GM23338 (cell line): ENCODE results near the gene SOWAHC. TPM values are rescaled to one million over a fixed set of nuclear protein-coding genes. Genes with fewer than 3 reads are reported as not detected.

Experiments
- ATAC-seq: fragments of 200-7000 bp; cut with Tn5 transposase; 3 replicates; pipeline ENCODE4 v1.9.1; 2020
- DNase-seq: peaks from one replicate; pipeline ENCODE4 v3.0.0-alpha.2; 2015; ENCODE audit warnings: low spot score
- H2AFZ ChIP-seq: fragments of 200-600 bp; sonication (generic); 2 replicates; pipeline ENCODE4 v1.8.0; 2016; ENCODE audit warnings: antibody characterized with exemption, mild to moderate bottlenecking, moderate library complexity
- H3F3A ChIP-seq: fragments of 200-600 bp; sonication (generic); replicated peaks from 2 replicates; pipeline ENCODE4 v1.8.0; 2017; ENCODE audit warnings: antibody characterized with exemption, mixed run types, low read depth
- H3K27ac ChIP-seq: fragments of 200-600 bp; sonication (generic); 2 replicates; pipeline ENCODE4 v1.6.1; 2016; ENCODE audit warnings: low read depth
- H3K27me3 ChIP-seq: fragments of 200-600 bp; sonication (generic); 2 replicates; pipeline ENCODE4 v1.8.0; 2016; ENCODE audit warnings: mild to moderate bottlenecking, mixed run types, moderate library complexity; ENCODE audit not compliant: insufficient read depth
- H3K36me3 ChIP-seq: fragments of 200-600 bp; sonication (generic); 2 replicates; pipeline ENCODE4 v1.8.0; 2016; ENCODE audit warnings: mild to moderate bottlenecking; ENCODE audit not compliant: insufficient read depth
- H3K4me1 ChIP-seq: fragments of 200-600 bp; sonication (generic); 2 replicates; pipeline ENCODE4 v1.8.0; 2016; ENCODE audit warnings: mild to moderate bottlenecking, moderate library complexity; ENCODE audit not compliant: insufficient read depth
- H3K4me2 ChIP-seq: fragments of 200-600 bp; sonication (generic); 2 replicates; pipeline ENCODE4 v1.7.1; 2017; ENCODE audit warnings: mixed run types
- H3K4me3 ChIP-seq: fragments of 200-600 bp; sonication (generic); 2 replicates; pipeline ENCODE4 v1.6.1; 2016; ENCODE audit warnings: mixed run types
- H3K79me2 ChIP-seq: fragments of 200-600 bp; sonication (generic); replicated peaks from 2 replicates; pipeline ENCODE4 v1.8.0; 2017; ENCODE audit warnings: mild to moderate bottlenecking; ENCODE audit not compliant: insufficient read depth
- H3K9me2 ChIP-seq: fragments of 200-600 bp; sonication (generic); 2 replicates; pipeline ENCODE4 v1.8.0; 2017; ENCODE audit not compliant: insufficient read depth
- H4K20me1 ChIP-seq: fragments of 200-600 bp; sonication (generic); replicated peaks from 2 replicates; pipeline ENCODE4 v1.8.0; 2017; ENCODE audit warnings: mild to moderate bottlenecking; ENCODE audit not compliant: insufficient read depth
- H3K27ac Mint-ChIP-seq: 2 replicates; pipeline ENCODE4 v1.8.0; 2020; ENCODE audit warnings: inconsistent platforms, mild to moderate bottlenecking, moderate library complexity, mixed read lengths
- H3K27me3 Mint-ChIP-seq: 3 replicates; pipeline ENCODE4 v1.8.0; 2022; ENCODE audit warnings: low read depth, mild to moderate bottlenecking, moderate library complexity, mixed read lengths, inconsistent platforms; ENCODE audit not compliant: insufficient read depth, poor library complexity
- H3K36me3 Mint-ChIP-seq: 3 replicates; pipeline ENCODE4 v1.8.0; 2021; ENCODE audit warnings: low read depth, mild to moderate bottlenecking, inconsistent platforms, moderate library complexity, mixed read lengths
- H3K4me1 Mint-ChIP-seq: 3 replicates; pipeline ENCODE4 v1.8.0; 2020; ENCODE audit warnings: mild to moderate bottlenecking, inconsistent platforms, mixed read lengths
- H3K4me3 Mint-ChIP-seq: 3 replicates; pipeline ENCODE4 v1.8.0; 2021; ENCODE audit warnings: moderate library complexity, mild to moderate bottlenecking, inconsistent platforms, mixed read lengths
- H3K9me3 Mint-ChIP-seq: 3 replicates; pipeline ENCODE4 v1.8.0; 2020; ENCODE audit warnings: moderate library complexity, mild to moderate bottlenecking, inconsistent platforms, mixed read lengths
- CREB1 ChIP-seq: fragments of 250-450 bp; sonication (Bioruptor Pico); IDR thresholded peaks from 2 replicates; pipeline ENCODE4 v1.5.0; 2020; ENCODE audit warnings: low read depth, mild to moderate bottlenecking, moderate library complexity
- EZH2phosphoT487 ChIP-seq: fragments of 200-600 bp; sonication (generic); IDR thresholded peaks from one replicate; pipeline ENCODE4 v1.8.1; 2018; ENCODE audit warnings: antibody characterized with exemption; ENCODE audit not compliant: unreplicated experiment
- JUNB ChIP-seq: IDR thresholded peaks from one replicate; pipeline ENCODE4 v1.6.1; 2016; ENCODE audit warnings: antibody characterized with exemption; ENCODE audit not compliant: unreplicated experiment
- ZNF331 ChIP-seq: fragments of 250-450 bp; sonication (Bioruptor Pico); IDR thresholded peaks from 2 replicates; pipeline ENCODE4 v1.5.0; 2020; ENCODE audit warnings: low read depth, mild to moderate bottlenecking, moderate library complexity
- polyA plus RNA-seq: library from polyadenylated mRNA; unstranded; fragments of >200 nt; fragmentation: Nextera tagmentation; extraction: Ambion mirVana; gene quantifications from 2 replicates; pipeline ENCODE4 v1.2.1, GENCODE V29; 2016
- total RNA-seq: library from RNA; depleted of rRNA; stranded (reverse); fragments of >200 nt; shearing (Covaris generic); gene quantifications from 2 replicates; pipeline ENCODE4 v1.2.3, GENCODE V29; 2014
- TF ChIP-seq, protein P1 (sequence below), 2 experiments: fragments of 200-600 bp in 1 of 2; sonication (generic) in 1 of 2; conservative IDR thresholded peaks; 2 replicates each; pipeline versions ENCODE4 v1.5.1 to v1.6.1; 2016 to 2017; ENCODE audit warnings: antibody characterized with exemption in 2 of 2, low read depth in 2 of 2, mild to moderate bottlenecking in 2 of 2, moderate library complexity in 1 of 2
- TF ChIP-seq, protein P2 (sequence below): IDR thresholded peaks from one replicate; pipeline ENCODE4 v1.6.1; 2018; ENCODE audit warnings: antibody characterized with exemption; ENCODE audit not compliant: unreplicated experiment

SOWAHC gene
- total and polyA plus RNA-seq, 2 experiments from 2014 or later: 7.4 to 26.3 TPM

DNA sequence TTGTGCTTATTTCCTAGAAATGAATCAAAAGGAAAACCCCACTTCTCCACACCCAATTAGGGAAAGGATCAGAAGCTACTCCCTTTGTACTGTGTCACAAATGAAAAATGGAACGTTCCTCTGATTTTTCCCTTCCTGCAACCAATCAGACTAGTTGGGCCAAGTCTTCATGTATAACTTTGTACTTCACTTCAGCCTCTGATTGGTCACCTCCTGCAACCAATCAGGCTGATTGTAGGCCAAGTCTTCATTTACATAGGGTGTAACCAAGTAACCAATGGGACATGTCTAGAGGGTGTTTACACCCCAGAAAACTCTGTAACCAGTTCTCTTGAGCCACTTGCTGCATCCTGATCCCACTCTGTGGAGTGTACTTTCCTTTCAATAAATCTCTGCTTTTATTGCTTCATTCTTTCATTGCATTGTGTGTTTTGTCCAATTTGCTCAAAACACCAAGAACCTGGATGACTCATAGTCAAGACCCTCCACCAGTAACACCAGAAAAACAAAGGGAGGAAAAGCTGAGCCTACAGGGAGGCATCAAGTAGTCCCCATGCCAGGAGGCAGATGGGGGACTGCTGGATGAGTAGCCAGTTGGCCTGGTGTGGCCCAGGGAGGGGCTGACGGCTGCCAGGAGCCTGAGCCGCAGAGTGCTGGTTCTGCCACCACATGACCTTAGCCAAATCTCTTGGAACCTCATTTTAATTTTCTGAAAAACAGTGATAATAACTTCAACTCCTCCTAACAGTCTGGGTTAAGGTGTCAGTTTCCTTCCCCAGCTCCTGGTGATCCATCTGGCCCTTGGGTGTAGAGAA lies 46.1 kb downstream of the SOWAHC start:
- Histone ChIP-seq H3K4me1 (peaks cover 7% of the 10 kb centered on the region; the same call in 1 of the 2 replicates), H3K4me2 (no peak overlapping the region), H3K27me3 (no peaks in the 10 kb centered on the region), H3K4me3 (no peak overlapping the region), H3K36me3 (no peaks in the 10 kb centered on the region), H3K27ac (no peak overlapping the region), H3K9me2 (peaks cover 4% of the 10 kb centered on the region; the same call in 1 of the 2 replicates), H2AFZ (0 out of 2 replicates have a peak overlapping the region, but pooled peaks have one; percentile 78), H3F3A (no peaks in the 10 kb centered on the region), H4K20me1 (no peaks in the 10 kb centered on the region), H3K79me2 (no peaks in the 10 kb centered on the region)
- H3K27me3 Mint-ChIP-seq: peaks cover under 1% of the 10 kb centered on the region
- H3K27ac Mint-ChIP-seq: no peak overlapping the region
- DNase-seq (no peak), ATAC-seq (peak; percentile 30; the same call in 2 of the 3 replicates)
- TF ChIP-seq JUNB (no peak), EZH2phosphoT487 (no peak), CREB1 (no peak), ZNF331 (CRISPR knock-in tag) (no peak)
- H3K9me3 Mint-ChIP-seq: no peaks in the 10 kb centered on the region
- no peaks in the 10 kb centered on the region for H3K36me3 Mint-ChIP-seq
- peaks cover 10% of the 10 kb centered on the region for H3K4me1 Mint-ChIP-seq
- no peak overlapping the region for H3K4me3 Mint-ChIP-seq

DNA sequence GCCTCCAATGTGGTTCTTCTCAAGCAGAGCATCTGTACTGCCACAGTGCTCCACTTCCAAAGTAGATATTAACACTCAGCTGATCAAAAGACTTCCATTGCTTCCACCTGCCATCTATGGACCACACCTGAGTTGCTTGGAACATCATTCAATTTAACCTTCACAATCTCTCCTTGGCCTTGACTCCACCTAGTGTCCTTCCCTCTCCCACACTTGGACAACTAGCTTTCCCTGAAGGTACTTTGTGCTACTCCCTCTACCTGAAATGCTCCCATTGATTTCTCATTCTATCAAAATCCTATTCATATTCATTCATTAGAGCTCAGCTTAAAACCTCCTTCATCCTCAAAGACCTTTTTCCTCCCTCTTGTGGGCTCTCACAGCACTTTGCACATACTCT lies 48.7 kb downstream of the SOWAHC start:
- peaks cover 10% of the 10 kb centered on the region for H3K4me1 Mint-ChIP-seq
- no peak overlapping the region for H3K4me3 Mint-ChIP-seq
- Histone ChIP-seq H3K36me3 (no peaks in the 10 kb centered on the region), H3K27me3 (no peaks in the 10 kb centered on the region), H3F3A (no peaks in the 10 kb centered on the region), H2AFZ (no peak overlapping the region), H3K79me2 (no peaks in the 10 kb centered on the region), H3K27ac (no peak overlapping the region), H3K9me2 (peaks cover 4% of the 10 kb centered on the region; the same call in 1 of the 2 replicates), H3K4me1 (peaks cover 7% of the 10 kb centered on the region; the same call in 1 of the 2 replicates), H3K4me2 (no peak overlapping the region), H3K4me3 (no peak overlapping the region), H4K20me1 (no peaks in the 10 kb centered on the region)
- TF ChIP-seq JUNB: no peak
- TF ChIP-seq, protein P1, sequence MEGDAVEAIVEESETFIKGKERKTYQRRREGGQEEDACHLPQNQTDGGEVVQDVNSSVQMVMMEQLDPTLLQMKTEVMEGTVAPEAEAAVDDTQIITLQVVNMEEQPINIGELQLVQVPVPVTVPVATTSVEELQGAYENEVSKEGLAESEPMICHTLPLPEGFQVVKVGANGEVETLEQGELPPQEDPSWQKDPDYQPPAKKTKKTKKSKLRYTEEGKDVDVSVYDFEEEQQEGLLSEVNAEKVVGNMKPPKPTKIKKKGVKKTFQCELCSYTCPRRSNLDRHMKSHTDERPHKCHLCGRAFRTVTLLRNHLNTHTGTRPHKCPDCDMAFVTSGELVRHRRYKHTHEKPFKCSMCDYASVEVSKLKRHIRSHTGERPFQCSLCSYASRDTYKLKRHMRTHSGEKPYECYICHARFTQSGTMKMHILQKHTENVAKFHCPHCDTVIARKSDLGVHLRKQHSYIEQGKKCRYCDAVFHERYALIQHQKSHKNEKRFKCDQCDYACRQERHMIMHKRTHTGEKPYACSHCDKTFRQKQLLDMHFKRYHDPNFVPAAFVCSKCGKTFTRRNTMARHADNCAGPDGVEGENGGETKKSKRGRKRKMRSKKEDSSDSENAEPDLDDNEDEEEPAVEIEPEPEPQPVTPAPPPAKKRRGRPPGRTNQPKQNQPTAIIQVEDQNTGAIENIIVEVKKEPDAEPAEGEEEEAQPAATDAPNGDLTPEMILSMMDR (conservative IDR thresholded peaks at IDR 0.05; ENCODE audit: low read depth in 2 of 2): peak; percentile 23 to 54; a peak in 2 of 4 replicates
- TF ChIP-seq, protein P2, sequence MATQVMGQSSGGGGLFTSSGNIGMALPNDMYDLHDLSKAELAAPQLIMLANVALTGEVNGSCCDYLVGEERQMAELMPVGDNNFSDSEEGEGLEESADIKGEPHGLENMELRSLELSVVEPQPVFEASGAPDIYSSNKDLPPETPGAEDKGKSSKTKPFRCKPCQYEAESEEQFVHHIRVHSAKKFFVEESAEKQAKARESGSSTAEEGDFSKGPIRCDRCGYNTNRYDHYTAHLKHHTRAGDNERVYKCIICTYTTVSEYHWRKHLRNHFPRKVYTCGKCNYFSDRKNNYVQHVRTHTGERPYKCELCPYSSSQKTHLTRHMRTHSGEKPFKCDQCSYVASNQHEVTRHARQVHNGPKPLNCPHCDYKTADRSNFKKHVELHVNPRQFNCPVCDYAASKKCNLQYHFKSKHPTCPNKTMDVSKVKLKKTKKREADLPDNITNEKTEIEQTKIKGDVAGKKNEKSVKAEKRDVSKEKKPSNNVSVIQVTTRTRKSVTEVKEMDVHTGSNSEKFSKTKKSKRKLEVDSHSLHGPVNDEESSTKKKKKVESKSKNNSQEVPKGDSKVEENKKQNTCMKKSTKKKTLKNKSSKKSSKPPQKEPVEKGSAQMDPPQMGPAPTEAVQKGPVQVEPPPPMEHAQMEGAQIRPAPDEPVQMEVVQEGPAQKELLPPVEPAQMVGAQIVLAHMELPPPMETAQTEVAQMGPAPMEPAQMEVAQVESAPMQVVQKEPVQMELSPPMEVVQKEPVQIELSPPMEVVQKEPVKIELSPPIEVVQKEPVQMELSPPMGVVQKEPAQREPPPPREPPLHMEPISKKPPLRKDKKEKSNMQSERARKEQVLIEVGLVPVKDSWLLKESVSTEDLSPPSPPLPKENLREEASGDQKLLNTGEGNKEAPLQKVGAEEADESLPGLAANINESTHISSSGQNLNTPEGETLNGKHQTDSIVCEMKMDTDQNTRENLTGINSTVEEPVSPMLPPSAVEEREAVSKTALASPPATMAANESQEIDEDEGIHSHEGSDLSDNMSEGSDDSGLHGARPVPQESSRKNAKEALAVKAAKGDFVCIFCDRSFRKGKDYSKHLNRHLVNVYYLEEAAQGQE: no peak
- DNase-seq (no peak), ATAC-seq (peak; percentile 28; the same call in 1 of the 3 replicates)
- no peak overlapping the region for H3K27ac Mint-ChIP-seq
- no peaks in the 10 kb centered on the region for H3K27me3 Mint-ChIP-seq
- H3K9me3 Mint-ChIP-seq: no peaks in the 10 kb centered on the region
- no peaks in the 10 kb centered on the region for H3K36me3 Mint-ChIP-seq
